Endothelial cell (in vitro differentiated cells): ENCODE measurements around the gene DCN. TPM values are rescaled to one million over a fixed set of nuclear protein-coding genes. Genes with fewer than 3 reads are reported as not detected.

Source experiments
- DNase-seq: peaks from one replicate; pipeline ENCODE4 v3.0.0; 2021; ENCODE audit warnings: low spot score
- H3K27ac Mint-ChIP-seq: one replicate; pipeline ENCODE4 v1.8.0; 2021; ENCODE audit warnings: mixed read lengths, inconsistent platforms; ENCODE audit not compliant: unreplicated experiment
- H3K27me3 Mint-ChIP-seq: one replicate; pipeline ENCODE4 v1.8.0; 2021; ENCODE audit warnings: mild to moderate bottlenecking, moderate library complexity, mixed read lengths, inconsistent platforms; ENCODE audit not compliant: unreplicated experiment
- H3K36me3 Mint-ChIP-seq: one replicate; pipeline ENCODE4 v1.8.0; 2021; ENCODE audit warnings: mild to moderate bottlenecking, low read depth, mixed read lengths, inconsistent platforms; ENCODE audit not compliant: unreplicated experiment
- H3K4me1 Mint-ChIP-seq: one replicate; pipeline ENCODE4 v1.8.0; 2021; ENCODE audit warnings: mild to moderate bottlenecking, mixed read lengths, inconsistent platforms; ENCODE audit not compliant: unreplicated experiment
- H3K4me3 Mint-ChIP-seq: one replicate; pipeline ENCODE4 v1.8.0; 2021; ENCODE audit warnings: mild to moderate bottlenecking, mixed read lengths, inconsistent platforms; ENCODE audit not compliant: unreplicated experiment
- H3K9me3 Mint-ChIP-seq: one replicate; pipeline ENCODE4 v1.8.0; 2021; ENCODE audit warnings: mixed read lengths, inconsistent platforms; ENCODE audit not compliant: unreplicated experiment
- CTCF ChIP-seq: fragments of 200-600 bp; sonication (generic); IDR thresholded peaks from one replicate; pipeline ENCODE4 v1.5.0; 2021; ENCODE audit warnings: antibody characterized with exemption; ENCODE audit not compliant: unreplicated experiment
- total RNA-seq: library from RNA; stranded (reverse); fragmentation: NEBNext Ultra II Directional; extraction: Animal tissue kit (Norgen Biotek cat#: 25700); gene quantifications from one replicate; pipeline ENCODE4 v1.2.1, GENCODE V29; 2021; ENCODE audit not compliant: unreplicated experiment

DCN gene
- total RNA-seq, 1 donor from 2014 or later = not detected

DNA sequence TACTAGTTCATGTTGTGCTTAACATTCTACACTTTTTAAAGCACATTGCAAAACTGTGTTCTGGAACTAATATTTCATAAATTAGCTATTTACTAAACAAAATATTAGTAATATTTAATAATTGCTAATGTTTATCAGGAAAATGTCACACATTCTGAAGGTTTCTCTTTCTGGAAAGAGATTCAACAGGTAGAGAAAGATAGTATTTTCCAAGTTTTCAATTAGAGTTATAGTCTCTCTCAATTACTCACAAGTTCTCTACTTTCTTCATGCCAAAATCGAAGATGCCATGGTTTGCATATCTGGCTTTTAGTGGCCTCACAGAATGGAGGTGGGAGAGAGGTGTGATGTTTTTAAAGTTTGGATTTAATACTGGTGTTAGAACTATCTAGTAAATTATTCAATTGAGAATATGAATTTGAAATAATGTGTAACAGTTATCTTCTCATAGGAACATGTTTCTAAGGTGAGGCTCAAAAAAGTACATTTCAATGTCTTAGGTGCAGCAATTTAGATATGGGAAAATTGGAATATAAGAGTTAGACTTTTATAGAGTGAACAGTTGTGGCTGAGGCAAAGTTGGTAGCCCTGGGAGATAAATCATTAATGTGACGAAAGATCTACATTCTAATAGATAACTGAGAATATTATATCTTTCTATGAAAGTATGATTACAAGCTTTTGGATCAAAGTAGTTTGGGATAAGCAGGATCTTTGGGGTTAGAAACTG lies 72.9 kb downstream of the DCN start:
- TF ChIP-seq CTCF = no peak
- H3K27ac Mint-ChIP-seq = no peak overlapping the region

DNA sequence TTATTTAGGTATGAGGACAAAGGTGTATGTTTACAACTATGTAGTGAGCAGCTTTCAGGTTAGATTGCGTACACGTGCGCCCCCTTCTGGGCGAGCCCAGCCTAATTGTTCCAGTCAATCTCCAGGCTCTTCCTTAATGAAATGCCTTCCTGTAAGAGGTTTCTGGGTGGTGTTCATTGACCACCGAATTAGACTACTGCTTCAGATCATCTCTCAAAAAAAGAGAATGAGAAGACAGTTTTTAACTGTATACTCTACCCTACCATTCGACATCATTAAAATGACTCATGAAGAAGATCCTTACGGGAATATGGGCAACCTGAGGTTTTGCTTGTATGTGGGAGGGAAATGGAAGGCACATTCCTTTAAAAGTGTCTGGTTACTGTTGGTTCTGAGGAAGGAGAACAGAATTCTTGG lies 73.5 kb downstream of the DCN start:
- no peaks in the 10 kb centered on the region for H3K4me1 Mint-ChIP-seq
- DNase-seq = peak; percentile 78
- peak; percentile 85 for TF ChIP-seq CTCF
- H3K27me3 Mint-ChIP-seq = no peaks in the 10 kb centered on the region
- H3K36me3 Mint-ChIP-seq = no peaks in the 10 kb centered on the region
- H3K9me3 Mint-ChIP-seq = no peaks in the 10 kb centered on the region
- no peak overlapping the region for H3K4me3 Mint-ChIP-seq
- H3K27ac Mint-ChIP-seq = no peak overlapping the region

More for the DNA sequence above, 72.9 kb downstream of the DCN start:
- Mint-ChIP-seq H3K27me3 (no peaks in the 10 kb centered on the region), H3K36me3 (no peaks in the 10 kb centered on the region), H3K4me1 (no peaks in the 10 kb centered on the region), H3K9me3 (no peaks in the 10 kb centered on the region), H3K4me3 (no peak overlapping the region)
- no peak for DNase-seq

- H3K9me3 Mint-ChIP-seq = no peaks in the 10 kb centered on the region
- H3K36me3 Mint-ChIP-seq = no peaks in the 10 kb centered on the region
- H3K27me3 Mint-ChIP-seq = no peaks in the 10 kb centered on the region
- no peak overlapping the region for H3K27ac Mint-ChIP-seq
- DNase-seq = no peak
- TF ChIP-seq CTCF = no peak
- no peak overlapping the region for H3K4me3 Mint-ChIP-seq
- H3K4me1 Mint-ChIP-seq = no peaks in the 10 kb centered on the region
Observed at GRCh38 chr12:91108196-91108755, 74.3 kb downstream of the DCN start.

DNA sequence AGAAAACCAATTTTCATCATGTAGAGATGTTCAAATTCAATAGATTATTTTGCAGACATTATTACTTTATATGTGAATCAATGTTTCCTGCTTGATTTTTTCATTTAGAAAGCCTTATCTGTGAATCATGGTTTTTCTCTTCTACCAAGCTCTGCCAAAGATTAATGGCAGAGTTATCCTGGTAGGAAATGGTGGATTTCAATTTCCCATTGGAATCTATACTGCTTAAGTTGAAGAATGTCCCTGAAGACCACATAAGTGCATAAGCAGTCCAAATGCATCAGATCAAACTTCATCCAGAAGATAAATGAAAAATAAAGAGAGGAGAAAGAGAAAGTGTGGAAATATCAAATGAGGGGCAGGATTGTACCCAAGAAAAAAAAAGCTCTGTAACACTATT lies 76.3 kb downstream of the DCN start:
- Mint-ChIP-seq H3K9me3 (no peaks in the 10 kb centered on the region), H3K27ac (no peak overlapping the region), H3K4me3 (no peak overlapping the region), H3K36me3 (no peaks in the 10 kb centered on the region), H3K4me1 (no peaks in the 10 kb centered on the region), H3K27me3 (no peaks in the 10 kb centered on the region)
- no peak for TF ChIP-seq CTCF
- DNase-seq = no peak

- DNase-seq = no peak
- Mint-ChIP-seq H3K36me3 (no peaks in the 10 kb centered on the region), H3K9me3 (no peaks in the 10 kb centered on the region), H3K27ac (no peak overlapping the region), H3K27me3 (no peaks in the 10 kb centered on the region), H3K4me3 (no peak overlapping the region), H3K4me1 (no peaks in the 10 kb centered on the region)
- no peak for TF ChIP-seq CTCF
Observed at GRCh38 chr12:91105807-91106206, 76.8 kb downstream of the DCN start.
